ENCODE measurements around the gene LPP.

The LPP gene

GRCh38 chr3:188179006-188179966, 25.3 kb downstream of the LPP start:
- DNase-seq (no peak), ATAC-seq (replicated peaks) (no peak)
- Mint-ChIP-seq H3K27ac (peak overlapping the region; percentile 57 to 59), H3K9me3 (no peaks in the 10 kb centered on the region), H3K4me1 (ENCODE audit: low read depth in 2 of 2) (peaks cover 37 to 44% of the 10 kb centered on the region in 2 donors), H3K36me3 (ENCODE audit: insufficient read depth) (peaks cover 5% of the 10 kb centered on the region), H3K4me3 (peak overlapping the region in 1 of 2 donors; percentile 40), H3K27me3 (no peaks in the 10 kb centered on the region)

GRCh38 chr3:188180114-188180513, 26.2 kb downstream of the LPP start:
- DNase-seq (no peak), ATAC-seq (replicated peaks) (no peak)
- Mint-ChIP-seq H3K36me3 (ENCODE audit: insufficient read depth) (peaks cover 5% of the 10 kb centered on the region), H3K27ac (peak overlapping the region; percentile 32 to 59), H3K4me1 (ENCODE audit: low read depth in 2 of 2) (peaks cover 35 to 39% of the 10 kb centered on the region in 2 donors), H3K27me3 (no peaks in the 10 kb centered on the region), H3K4me3 (no peak overlapping the region), H3K9me3 (no peaks in the 10 kb centered on the region)

GRCh38 chr3:188183452-188183851, 29.5 kb downstream of the LPP start:
- ATAC-seq (replicated peaks): no peak
- no peak overlapping the region for H3K4me3 Mint-ChIP-seq
- no peaks in the 10 kb centered on the region for H3K9me3 Mint-ChIP-seq
- H3K4me1 Mint-ChIP-seq (ENCODE audit: low read depth in 2 of 2): peaks cover 28 to 37% of the 10 kb centered on the region in 2 donors
- H3K27ac Mint-ChIP-seq: peak overlapping the region in 1 of 2 donors; percentile 82
- H3K36me3 Mint-ChIP-seq (ENCODE audit: insufficient read depth): peaks cover 5% of the 10 kb centered on the region
- H3K27me3 Mint-ChIP-seq: no peaks in the 10 kb centered on the region
- no peak for DNase-seq

- Mint-ChIP-seq H3K4me3 (no peak overlapping the region), H3K36me3 (ENCODE audit: insufficient read depth) (no peaks in the 10 kb centered on the region), H3K27ac (peak overlapping the region; percentile 55 to 82), H3K27me3 (no peaks in the 10 kb centered on the region), H3K9me3 (no peaks in the 10 kb centered on the region), H3K4me1 (ENCODE audit: low read depth in 2 of 2) (peaks cover 26 to 34% of the 10 kb centered on the region in 2 donors)
- DNase-seq (no peak), ATAC-seq (replicated peaks) (no peak)
These were observed 30.2 kb downstream of the LPP start for GRCh38 chr3:188184160-188184559.

GRCh38 chr3:188184649-188185048, 30.7 kb downstream of the LPP start:
- DNase-seq (no peak), ATAC-seq (replicated peaks) (no peak)
- no peaks in the 10 kb centered on the region for H3K9me3 Mint-ChIP-seq
- no peaks in the 10 kb centered on the region for H3K27me3 Mint-ChIP-seq
- H3K36me3 Mint-ChIP-seq (ENCODE audit: insufficient read depth): no peaks in the 10 kb centered on the region
- peaks cover 29 to 34% of the 10 kb centered on the region in 2 donors for H3K4me1 Mint-ChIP-seq (ENCODE audit: low read depth in 2 of 2)
- peak overlapping the region; percentile 54 to 55 for H3K27ac Mint-ChIP-seq
- H3K4me3 Mint-ChIP-seq: no peak overlapping the region

- ATAC-seq (replicated peaks) (no peak), DNase-seq (no peak)
- Mint-ChIP-seq H3K4me1 (ENCODE audit: low read depth in 2 of 2) (peaks cover 29 to 31% of the 10 kb centered on the region in 2 donors), H3K4me3 (no peak overlapping the region), H3K9me3 (no peaks in the 10 kb centered on the region), H3K36me3 (ENCODE audit: insufficient read depth) (no peaks in the 10 kb centered on the region), H3K27me3 (no peaks in the 10 kb centered on the region), H3K27ac (peak overlapping the region in 1 of 2 donors; percentile 8)
These were observed 31.8 kb downstream of the LPP start for GRCh38 chr3:188185717-188186251.

GRCh38 chr3:188187053-188187452, 33.1 kb downstream of the LPP start:
- ATAC-seq (replicated peaks) (peak; percentile 61), DNase-seq (peak in 1 of 3 experiments; percentile 7)
- Mint-ChIP-seq H3K27ac (peak overlapping the region in 1 of 2 donors; percentile 35), H3K4me1 (ENCODE audit: low read depth in 2 of 2) (peaks cover 34 to 36% of the 10 kb centered on the region in 2 donors), H3K36me3 (ENCODE audit: insufficient read depth) (no peaks in the 10 kb centered on the region), H3K9me3 (no peaks in the 10 kb centered on the region), H3K27me3 (no peaks in the 10 kb centered on the region), H3K4me3 (no peak overlapping the region)

GRCh38 chr3:188188911-188189310, 35.0 kb downstream of the LPP start:
- H3K4me1 Mint-ChIP-seq (ENCODE audit: low read depth in 2 of 2): peaks cover 37 to 39% of the 10 kb centered on the region in 2 donors
- ATAC-seq (replicated peaks): peak; percentile 31
- no peaks in the 10 kb centered on the region for H3K9me3 Mint-ChIP-seq
- H3K27me3 Mint-ChIP-seq: no peaks in the 10 kb centered on the region
- H3K27ac Mint-ChIP-seq: peak overlapping the region in 1 of 2 donors; percentile 76
- peak overlapping the region in 1 of 2 donors; percentile 45 for H3K4me3 Mint-ChIP-seq
- DNase-seq: no peak
- no peaks in the 10 kb centered on the region for H3K36me3 Mint-ChIP-seq (ENCODE audit: insufficient read depth)

GRCh38 chr3:188191460-188191859, 37.5 kb downstream of the LPP start:
- no peaks in the 10 kb centered on the region for H3K9me3 Mint-ChIP-seq
- no peak for DNase-seq

GRCh38 chr3:188192034-188192433, 38.1 kb downstream of the LPP start:
- ATAC-seq (replicated peaks) (no peak), DNase-seq (no peak)
- H3K9me3 Mint-ChIP-seq: no peaks in the 10 kb centered on the region
- peak overlapping the region in 1 of 2 donors; percentile 38 for H3K27ac Mint-ChIP-seq
- H3K4me3 Mint-ChIP-seq: no peak overlapping the region
- no peaks in the 10 kb centered on the region for H3K36me3 Mint-ChIP-seq (ENCODE audit: insufficient read depth)
- no peaks in the 10 kb centered on the region for H3K27me3 Mint-ChIP-seq
- H3K4me1 Mint-ChIP-seq (ENCODE audit: low read depth in 2 of 2): peaks cover 38 to 50% of the 10 kb centered on the region in 2 donors

More at GRCh38 chr3:188191460-188191859, 37.5 kb downstream of the LPP start:
- H3K27me3 Mint-ChIP-seq: no peaks in the 10 kb centered on the region
- H3K27ac Mint-ChIP-seq: peak overlapping the region in 1 of 2 donors; percentile 63
- H3K4me1 Mint-ChIP-seq (ENCODE audit: low read depth in 2 of 2): peaks cover 36 to 49% of the 10 kb centered on the region in 2 donors
- H3K4me3 Mint-ChIP-seq: no peak overlapping the region
- no peaks in the 10 kb centered on the region for H3K36me3 Mint-ChIP-seq (ENCODE audit: insufficient read depth)
- no peak for ATAC-seq (replicated peaks)

- no peak for DNase-seq
- H3K4me3 Mint-ChIP-seq: no peak overlapping the region
- no peaks in the 10 kb centered on the region for H3K27me3 Mint-ChIP-seq
- peaks cover 51 to 56% of the 10 kb centered on the region in 2 donors for H3K4me1 Mint-ChIP-seq (ENCODE audit: low read depth in 2 of 2)
- H3K36me3 Mint-ChIP-seq (ENCODE audit: insufficient read depth): no peaks in the 10 kb centered on the region
- no peak for ATAC-seq (replicated peaks)
- no peaks in the 10 kb centered on the region for H3K9me3 Mint-ChIP-seq
- H3K27ac Mint-ChIP-seq: no peak overlapping the region
These were observed 40.4 kb downstream of the LPP start for GRCh38 chr3:188194332-188194731.

- Mint-ChIP-seq H3K36me3 (ENCODE audit: insufficient read depth) (no peaks in the 10 kb centered on the region), H3K27ac (no peak overlapping the region), H3K4me3 (no peak overlapping the region), H3K27me3 (no peaks in the 10 kb centered on the region), H3K9me3 (no peaks in the 10 kb centered on the region), H3K4me1 (ENCODE audit: low read depth in 2 of 2) (peaks cover 40 to 47% of the 10 kb centered on the region in 2 donors)
- ATAC-seq (replicated peaks) (no peak), DNase-seq (no peak)
These were observed 42.5 kb downstream of the LPP start for GRCh38 chr3:188196232-188196990.

- Mint-ChIP-seq H3K9me3 (no peaks in the 10 kb centered on the region), H3K4me3 (no peak overlapping the region), H3K36me3 (ENCODE audit: insufficient read depth) (no peaks in the 10 kb centered on the region), H3K27ac (no peak overlapping the region), H3K4me1 (ENCODE audit: low read depth in 2 of 2) (peaks cover 44 to 50% of the 10 kb centered on the region in 2 donors), H3K27me3 (no peaks in the 10 kb centered on the region)
- ATAC-seq (replicated peaks) (peak; percentile 56), DNase-seq (no peak)
These were observed 43.5 kb downstream of the LPP start for GRCh38 chr3:188197388-188197847.
